Measurements from ENCODE around the gene HNF1B. TPM values are rescaled to one million over a fixed set of nuclear protein-coding genes. Genes with fewer than 3 reads are reported as not detected.

Gene HNF1B
- total RNA-seq, 2 experiments from 2014 or later: not detected

DNA sequence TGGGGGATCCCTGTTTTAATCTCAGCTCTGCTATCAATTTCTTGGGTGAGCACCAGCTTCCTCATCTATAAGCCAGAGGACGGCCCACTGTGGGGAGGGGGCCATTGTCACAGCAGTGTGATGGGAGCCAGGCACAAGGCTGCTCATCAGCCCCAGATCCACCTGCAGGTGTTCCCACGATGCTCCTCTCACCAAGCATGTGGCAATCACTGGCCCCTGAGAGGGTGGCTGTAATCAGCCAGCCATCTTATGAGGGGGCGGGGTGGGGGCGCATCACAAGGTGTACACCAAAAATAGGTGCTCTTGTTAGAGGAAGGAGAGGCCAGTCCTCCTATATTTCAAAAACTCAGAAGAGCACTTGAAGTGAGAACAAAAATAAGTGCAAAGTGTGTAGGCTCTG is 31.2 kb downstream of the HNF1B start:
- TF ChIP-seq, protein P1, sequence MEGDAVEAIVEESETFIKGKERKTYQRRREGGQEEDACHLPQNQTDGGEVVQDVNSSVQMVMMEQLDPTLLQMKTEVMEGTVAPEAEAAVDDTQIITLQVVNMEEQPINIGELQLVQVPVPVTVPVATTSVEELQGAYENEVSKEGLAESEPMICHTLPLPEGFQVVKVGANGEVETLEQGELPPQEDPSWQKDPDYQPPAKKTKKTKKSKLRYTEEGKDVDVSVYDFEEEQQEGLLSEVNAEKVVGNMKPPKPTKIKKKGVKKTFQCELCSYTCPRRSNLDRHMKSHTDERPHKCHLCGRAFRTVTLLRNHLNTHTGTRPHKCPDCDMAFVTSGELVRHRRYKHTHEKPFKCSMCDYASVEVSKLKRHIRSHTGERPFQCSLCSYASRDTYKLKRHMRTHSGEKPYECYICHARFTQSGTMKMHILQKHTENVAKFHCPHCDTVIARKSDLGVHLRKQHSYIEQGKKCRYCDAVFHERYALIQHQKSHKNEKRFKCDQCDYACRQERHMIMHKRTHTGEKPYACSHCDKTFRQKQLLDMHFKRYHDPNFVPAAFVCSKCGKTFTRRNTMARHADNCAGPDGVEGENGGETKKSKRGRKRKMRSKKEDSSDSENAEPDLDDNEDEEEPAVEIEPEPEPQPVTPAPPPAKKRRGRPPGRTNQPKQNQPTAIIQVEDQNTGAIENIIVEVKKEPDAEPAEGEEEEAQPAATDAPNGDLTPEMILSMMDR (IDR thresholded peaks at IDR 0.05): no peak
- Histone ChIP-seq H3K9me3 (ENCODE audit: control insufficient read depth in 1 of 2, insufficient read depth in 1 of 2, low read length in 2 of 2) (no peaks in the 10 kb centered on the region), H3K4me3 (ENCODE audit: low read length) (no peak overlapping the region), H3K27ac (ENCODE audit: low read depth in 1 of 2, low read length in 2 of 2) (no peak overlapping the region), H3K4me1 (ENCODE audit: insufficient read depth, low read length) (no peaks in the 10 kb centered on the region), H3K36me3 (ENCODE audit: insufficient read depth, low read length) (no peaks in the 10 kb centered on the region), H3K27me3 (ENCODE audit: control insufficient read depth in 1 of 2, insufficient read depth in 2 of 2, low read length in 2 of 2) (peaks cover 5 to 26% of the 10 kb centered on the region in 2 experiments)
- CTCF ChIA-PET: no interaction called here
- H3K4me3 Mint-ChIP-seq: no peak overlapping the region
- H3K4me1 Mint-ChIP-seq (ENCODE audit: low read depth): no peaks in the 10 kb centered on the region
- no peaks in the 10 kb centered on the region for H3K9me3 Mint-ChIP-seq
- peaks cover 52% of the 10 kb centered on the region for H3K27me3 Mint-ChIP-seq
- no peak for DNase-seq
- no peaks in the 10 kb centered on the region for H3K36me3 Mint-ChIP-seq (ENCODE audit: low read depth)
- H3K27ac Mint-ChIP-seq: no peak overlapping the region
- no peak for ATAC-seq (ENCODE audit: poor library complexity)
- intact Hi-C loops (cut with DNase I, micrococcal nuclease): no loop called here
- POLR2A ChIA-PET: no interaction called here

DNA sequence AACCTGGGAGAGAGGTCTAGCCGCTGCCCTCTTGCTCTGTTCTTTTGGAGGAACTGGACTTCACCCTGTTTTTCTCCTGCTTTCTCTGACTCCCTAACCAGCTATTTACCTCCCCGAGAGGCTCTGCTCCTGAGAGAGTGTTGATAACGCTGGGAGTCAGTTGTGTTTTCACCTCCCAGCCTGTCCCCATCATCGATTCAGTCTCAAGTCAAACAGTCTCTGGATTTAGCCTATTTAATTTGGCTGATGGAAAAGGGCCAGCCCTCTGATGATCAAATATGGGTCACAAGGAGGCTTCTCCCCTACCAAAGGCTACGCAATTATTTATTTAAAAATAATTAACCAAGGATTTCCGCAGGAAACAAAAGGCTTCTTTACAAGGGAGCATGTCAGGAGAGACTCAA is 31.8 kb downstream of the HNF1B start:
- intact Hi-C loops (cut with DNase I, micrococcal nuclease): no loop called here
- peaks cover 55% of the 10 kb centered on the region for H3K27me3 Mint-ChIP-seq
- ChIA-PET POLR2A (no interaction called here), CTCF (no interaction called here)
- Histone ChIP-seq H3K4me1 (ENCODE audit: insufficient read depth, low read length) (no peaks in the 10 kb centered on the region), H3K4me3 (ENCODE audit: low read length) (no peak overlapping the region), H3K27me3 (ENCODE audit: control insufficient read depth in 1 of 2, insufficient read depth in 2 of 2, low read length in 2 of 2) (peaks cover 5 to 26% of the 10 kb centered on the region in 2 experiments), H3K36me3 (ENCODE audit: insufficient read depth, low read length) (no peaks in the 10 kb centered on the region), H3K9me3 (ENCODE audit: control insufficient read depth in 1 of 2, insufficient read depth in 1 of 2, low read length in 2 of 2) (no peaks in the 10 kb centered on the region), H3K27ac (ENCODE audit: low read depth in 1 of 2, low read length in 2 of 2) (no peak overlapping the region)
- no peak overlapping the region for H3K27ac Mint-ChIP-seq
- ATAC-seq (ENCODE audit: poor library complexity) (no peak), DNase-seq (no peak)
- H3K9me3 Mint-ChIP-seq: no peaks in the 10 kb centered on the region
- H3K4me3 Mint-ChIP-seq: no peak overlapping the region
- H3K36me3 Mint-ChIP-seq (ENCODE audit: low read depth): no peaks in the 10 kb centered on the region
- H3K4me1 Mint-ChIP-seq (ENCODE audit: low read depth): no peaks in the 10 kb centered on the region
- TF ChIP-seq, protein P1 (IDR thresholded peaks at IDR 0.05): no peak

DNA sequence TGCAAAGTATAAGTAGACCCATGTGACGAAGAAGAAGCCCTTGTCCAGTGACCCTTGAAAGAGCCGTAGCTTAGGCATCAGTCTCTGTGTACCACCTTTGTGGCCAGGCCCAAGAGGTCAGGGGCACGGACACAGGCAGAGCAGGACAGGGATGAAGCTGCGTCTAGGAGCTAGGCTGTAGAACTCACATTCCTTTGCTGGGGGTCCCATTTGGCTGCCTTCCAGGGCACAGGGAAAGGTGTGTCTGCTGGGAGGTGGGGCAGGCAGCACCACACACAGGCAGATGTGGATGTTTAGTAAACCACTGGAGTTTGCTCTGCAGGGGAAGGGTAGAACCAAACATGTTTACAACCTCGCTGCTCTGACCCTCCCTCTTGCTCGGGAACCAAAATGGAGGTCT is 33.7 kb downstream of the HNF1B start:
- Mint-ChIP-seq H3K4me3 (no peak overlapping the region), H3K36me3 (ENCODE audit: low read depth) (no peaks in the 10 kb centered on the region), H3K4me1 (ENCODE audit: low read depth) (no peaks in the 10 kb centered on the region), H3K27ac (no peak overlapping the region), H3K9me3 (no peaks in the 10 kb centered on the region), H3K27me3 (peaks cover 71% of the 10 kb centered on the region)
- peaks cover 5 to 34% of the 10 kb centered on the region in 2 experiments for H3K27me3 ChIP-seq (ENCODE audit: control insufficient read depth in 1 of 2, insufficient read depth in 2 of 2, low read length in 2 of 2)
- no peaks in the 10 kb centered on the region for H3K4me1 ChIP-seq (ENCODE audit: insufficient read depth, low read length)
- DNase-seq (no peak), ATAC-seq (ENCODE audit: poor library complexity) (no peak)
- no peak overlapping the region for H3K4me3 ChIP-seq (ENCODE audit: low read length)
- CTCF ChIA-PET: no interaction called here
- TF ChIP-seq, protein P1 (IDR thresholded peaks at IDR 0.05): no peak
- no peaks in the 10 kb centered on the region for H3K9me3 ChIP-seq (ENCODE audit: control insufficient read depth in 1 of 2, insufficient read depth in 1 of 2, low read length in 2 of 2)
- intact Hi-C loops (cut with DNase I, micrococcal nuclease): no loop called here
- POLR2A ChIA-PET: no interaction called here
- H3K27ac ChIP-seq (ENCODE audit: low read depth in 1 of 2, low read length in 2 of 2): no peak overlapping the region
- H3K36me3 ChIP-seq (ENCODE audit: insufficient read depth, low read length): no peaks in the 10 kb centered on the region
